SH-SY5Y (cell line): Measurements from ENCODE around the gene DSP.

ENCODE experiments used
- GATA2 ChIP-seq: IDR thresholded peaks from 2 replicates; pipeline ENCODE4 v1.6.1; 2011; ENCODE audit warnings: mild to moderate bottlenecking, low read depth, low read length
- GATA3 ChIP-seq: IDR thresholded peaks from 2 replicates; pipeline ENCODE4 v1.6.1; 2011; ENCODE audit warnings: low read depth, mild to moderate bottlenecking, low read length, moderate library complexity

DNA sequence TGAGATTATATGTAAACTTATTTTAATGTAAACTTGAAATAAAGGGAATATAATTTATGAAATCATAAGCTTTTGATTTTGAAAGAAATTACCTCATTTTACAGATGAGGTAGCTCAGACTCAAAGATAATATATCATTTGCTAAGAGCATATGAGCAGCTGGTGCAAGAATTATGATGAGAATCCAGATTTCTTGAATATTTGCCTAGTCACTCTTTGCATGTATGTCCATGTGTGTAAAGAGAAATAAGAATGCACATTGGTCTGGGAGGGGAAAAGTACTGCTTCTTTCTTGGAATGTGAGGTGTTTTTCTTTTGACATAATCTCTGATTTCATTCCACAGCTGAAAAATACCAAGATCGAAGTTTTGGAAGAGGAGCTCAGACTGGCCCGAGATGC, 37.5 kb downstream of the DSP start:
- TF ChIP-seq GATA3, result no peak
- TF ChIP-seq GATA2, result no peak
